Esophagus muscularis mucosa (tissue), 4 donors: ENCODE measurements around the gene APOBEC3C.

ENCODE experiments used
- CTCF ChIP-seq, 3 experiments: fragments of 200-600 bp in 2 of 3; fragments of 450-650 bp in 1 of 3; sonication (generic) in 2 of 3; IDR thresholded peaks; one replicate each; pipeline ENCODE4 v1.5.1; 2017 to 2019; ENCODE audit warnings: antibody characterized with exemption in 3 of 3, mild to moderate bottlenecking in 2 of 3, moderate library complexity in 1 of 3
- EP300 ChIP-seq: sonication (generic); formaldehyde crosslinking; IDR thresholded peaks from one replicate; pipeline ENCODE4 v1.6.1; 2017; ENCODE audit warnings: antibody characterized with exemption
- POLR2A ChIP-seq: fragments of 450-650 bp; IDR thresholded peaks from one replicate; pipeline ENCODE4 v1.6.1; 2017; ENCODE audit warnings: antibody characterized with exemption, moderate library complexity, mild to moderate bottlenecking, low read depth
- POLR2AphosphoS5 ChIP-seq, 2 donors: sonication (generic); formaldehyde crosslinking; IDR thresholded peaks; one replicate each; pipeline ENCODE4 v1.6.1; 2017; ENCODE audit warnings: antibody characterized with exemption in 2 of 2

GRCh38 chr22:38964989-38965388 is 49.1 kb upstream of the APOBEC3C start:
- no peak for TF ChIP-seq CTCF (IDR thresholded peaks at IDR 0.05)
- no peak for TF ChIP-seq EP300
- no peak for TF ChIP-seq POLR2A
- no peak for TF ChIP-seq POLR2AphosphoS5 (IDR thresholded peaks at IDR 0.05)
